DND-41 (cell line): ENCODE results near the gene THNSL1.

Experiments
- EZH2 ChIP-seq: IDR thresholded peaks from 3 replicates; pipeline ENCODE4 v1.6.1; 2012; ENCODE audit warnings: borderline replicate concordance, low read depth, mild to moderate bottlenecking, moderate library complexity, low read length, inconsistent platforms; ENCODE audit not compliant: severe bottlenecking
- TF ChIP-seq, protein P1 (sequence below): IDR thresholded peaks from 2 replicates; pipeline ENCODE4 v1.5.1; 2012; ENCODE audit warnings: borderline replicate concordance, low read length, moderate library complexity, mild to moderate bottlenecking; ENCODE audit not compliant: poor library complexity, severe bottlenecking; ENCODE audit errors: extremely low read depth

DNA sequence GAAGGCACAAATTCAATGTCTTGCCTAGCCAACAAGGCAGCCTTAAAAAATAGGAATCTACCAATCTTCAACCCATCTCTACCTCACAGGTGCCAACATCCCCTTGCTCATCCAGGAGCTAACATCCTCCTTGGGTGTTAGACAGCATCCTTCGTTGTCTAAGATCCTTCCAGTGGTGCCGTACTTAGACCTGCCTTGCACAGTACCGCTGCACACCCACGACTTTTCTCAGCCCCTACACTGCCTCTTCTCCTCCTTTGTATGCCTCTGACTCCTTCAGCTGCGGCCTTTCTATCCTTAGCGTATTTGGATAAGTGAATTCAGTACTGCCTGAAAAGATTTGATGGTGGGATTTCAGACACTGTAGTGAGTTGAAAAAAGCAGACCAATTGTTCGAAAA is 48.1 kb upstream of the THNSL1 start:
- TF ChIP-seq, protein P1, sequence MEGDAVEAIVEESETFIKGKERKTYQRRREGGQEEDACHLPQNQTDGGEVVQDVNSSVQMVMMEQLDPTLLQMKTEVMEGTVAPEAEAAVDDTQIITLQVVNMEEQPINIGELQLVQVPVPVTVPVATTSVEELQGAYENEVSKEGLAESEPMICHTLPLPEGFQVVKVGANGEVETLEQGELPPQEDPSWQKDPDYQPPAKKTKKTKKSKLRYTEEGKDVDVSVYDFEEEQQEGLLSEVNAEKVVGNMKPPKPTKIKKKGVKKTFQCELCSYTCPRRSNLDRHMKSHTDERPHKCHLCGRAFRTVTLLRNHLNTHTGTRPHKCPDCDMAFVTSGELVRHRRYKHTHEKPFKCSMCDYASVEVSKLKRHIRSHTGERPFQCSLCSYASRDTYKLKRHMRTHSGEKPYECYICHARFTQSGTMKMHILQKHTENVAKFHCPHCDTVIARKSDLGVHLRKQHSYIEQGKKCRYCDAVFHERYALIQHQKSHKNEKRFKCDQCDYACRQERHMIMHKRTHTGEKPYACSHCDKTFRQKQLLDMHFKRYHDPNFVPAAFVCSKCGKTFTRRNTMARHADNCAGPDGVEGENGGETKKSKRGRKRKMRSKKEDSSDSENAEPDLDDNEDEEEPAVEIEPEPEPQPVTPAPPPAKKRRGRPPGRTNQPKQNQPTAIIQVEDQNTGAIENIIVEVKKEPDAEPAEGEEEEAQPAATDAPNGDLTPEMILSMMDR: no peak
- TF ChIP-seq EZH2: no peak
